ENCODE measurements around the gene VSIG4. TPM values are rescaled to one million over a fixed set of nuclear protein-coding genes. Genes with fewer than 3 reads are reported as not detected.
A peak's percentile ranks its signal among the peaks of the same experiment; 100 is the strongest.

VSIG4 gene
- total and polyA plus RNA-seq, 2 donors (not counting 1 experiment from before 2014, with no cell fraction given), result 0.09 TPM; not detected in 1

GRCh38 chrX:66045894-66046293, 6.0 kb upstream of the VSIG4 start:
- no peak for DNase-seq
- intact Hi-C loops (cut with micrococcal nuclease), result loop anchor here (1.0 to 10.0 kb wide), 3 partner anchors 31 to 348 kb away; no protein-coding TSS in a partner anchor
- POLR2A ChIA-PET, result interaction anchor here (0.6 to 1.6 kb wide), 3 partner anchors 29 to 310 kb away, joined by 4 to 6 read pairs (median 4); no protein-coding TSS in a partner anchor

GRCh38 chrX:66043584-66043983, 3.7 kb upstream of the VSIG4 start:
- POLR2A ChIA-PET, result no interaction called here

More at GRCh38 chrX:66045894-66046293, 6.0 kb upstream of the VSIG4 start:
- no peaks in the 10 kb centered on the region for H3K9me3 ChIP-seq (ENCODE audit: control extremely low read depth in 1 of 3, control insufficient read depth in 2 of 3, insufficient read depth in 1 of 3, low read length in 2 of 3)
- peak overlapping the region; percentile 53 for H3K4me3 Mint-ChIP-seq
- peak overlapping the region; percentile 94 for H3K27ac Mint-ChIP-seq
- H3K36me3 ChIP-seq (replicated peaks in 1 of 2; ENCODE audit: control extremely low read depth in 1 of 2, control insufficient read depth in 1 of 2, extremely low read depth in 1 of 2, insufficient read depth in 2 of 2, low read length in 1 of 2), result no peaks in the 10 kb centered on the region
- CTCF ChIA-PET, result interaction anchor here (1.0 to 1.8 kb wide), 7 partner anchors 16 to 64 kb away, joined by 3 to 12 read pairs (median 4); no protein-coding TSS in a partner anchor
- no peak overlapping the region for H3K4me3 ChIP-seq (ENCODE audit: control extremely low read depth in 1 of 5, extremely low read depth in 1 of 5, insufficient read depth in 1 of 5, low read depth in 2 of 5, low read length in 4 of 5)
- no peaks in the 10 kb centered on the region for H4K20me1 ChIP-seq (ENCODE audit: control insufficient read depth, insufficient read depth, low read length, poor library complexity, severe bottlenecking)
- H3K79me2 ChIP-seq (ENCODE audit: control insufficient read depth, insufficient read depth, low read length), result no peaks in the 10 kb centered on the region
- H3K4me2 ChIP-seq (replicated peaks; ENCODE audit: low read depth, low read length, poor library complexity, severe bottlenecking), result peak overlapping the region; percentile 61
- TF ChIP-seq CTCF (IDR thresholded peaks at IDR 0.05), result no peak
- TF ChIP-seq EZH2 (IDR thresholded peaks at IDR 0.05; ENCODE audit: borderline replicate concordance, insufficient read depth, low read depth, low read length, poor library complexity, severe bottlenecking), result no peak
- H3K27me3 Mint-ChIP-seq, result no peaks in the 10 kb centered on the region
- peak overlapping the region; percentile 62 to 75 for H3K27ac ChIP-seq (ENCODE audit: low read length in 2 of 2)
- no peak for ATAC-seq (ENCODE audit: low read depth)
- H3K4me1 Mint-ChIP-seq, result peaks cover 52% of the 10 kb centered on the region
- H3K9me3 Mint-ChIP-seq (ENCODE audit: insufficient read depth), result no peaks in the 10 kb centered on the region
- H2AFZ ChIP-seq (ENCODE audit: insufficient read depth, low read depth, low read length, poor library complexity, severe bottlenecking), result peak overlapping the region; percentile 23
- peaks cover 41 to 43% of the 10 kb centered on the region in 2 donors for H3K4me1 ChIP-seq (ENCODE audit: control insufficient read depth in 2 of 2, insufficient read depth in 2 of 2, low read length in 2 of 2)
- no peaks in the 10 kb centered on the region for H3K27me3 ChIP-seq (replicated peaks in 1 of 4; ENCODE audit: control extremely low read depth in 1 of 4, control insufficient read depth in 3 of 4, insufficient read depth in 4 of 4, low read length in 3 of 4)
- H3K9ac ChIP-seq (ENCODE audit: low read length), result no peak overlapping the region

More at GRCh38 chrX:66043584-66043983, 3.7 kb upstream of the VSIG4 start:
- Mint-ChIP-seq H3K27ac (no peak overlapping the region), H3K4me1 (peaks cover 38% of the 10 kb centered on the region), H3K27me3 (no peaks in the 10 kb centered on the region), H3K4me3 (no peak overlapping the region), H3K9me3 (ENCODE audit: insufficient read depth) (no peaks in the 10 kb centered on the region)
- no peaks in the 10 kb centered on the region for H4K20me1 ChIP-seq (ENCODE audit: control insufficient read depth, insufficient read depth, low read length, poor library complexity, severe bottlenecking)
- H3K27ac ChIP-seq (ENCODE audit: low read length in 2 of 2), result no peak overlapping the region
- H3K4me3 ChIP-seq (ENCODE audit: control extremely low read depth in 1 of 5, extremely low read depth in 1 of 5, insufficient read depth in 1 of 5, low read depth in 2 of 5, low read length in 4 of 5), result no peak overlapping the region
- peaks cover 33 to 35% of the 10 kb centered on the region in 2 donors for H3K4me1 ChIP-seq (ENCODE audit: control insufficient read depth in 2 of 2, insufficient read depth in 2 of 2, low read length in 2 of 2)
- H3K36me3 ChIP-seq (replicated peaks in 1 of 2; ENCODE audit: control extremely low read depth in 1 of 2, control insufficient read depth in 1 of 2, extremely low read depth in 1 of 2, insufficient read depth in 2 of 2, low read length in 1 of 2), result no peaks in the 10 kb centered on the region
- no peaks in the 10 kb centered on the region for H3K79me2 ChIP-seq (ENCODE audit: control insufficient read depth, insufficient read depth, low read length)
- no peaks in the 10 kb centered on the region for H3K27me3 ChIP-seq (replicated peaks in 1 of 4; ENCODE audit: control extremely low read depth in 1 of 4, control insufficient read depth in 3 of 4, insufficient read depth in 4 of 4, low read length in 3 of 4)
- CTCF ChIA-PET, result no interaction called here
- WGBS (ENCODE audit: insufficient coverage), result no CpG with 5 or more reads among the region's 3 CpGs
- H3K9me3 ChIP-seq (ENCODE audit: control extremely low read depth in 1 of 3, control insufficient read depth in 2 of 3, insufficient read depth in 1 of 3, low read length in 2 of 3), result no peaks in the 10 kb centered on the region
- H3K9ac ChIP-seq (ENCODE audit: low read length), result no peak overlapping the region
- ATAC-seq (ENCODE audit: low read depth) (no peak), DNase-seq (no peak)
- intact Hi-C loops (cut with micrococcal nuclease), result loop anchor here (10.0 kb wide), 1 partner anchor 49 kb away; no protein-coding TSS in a partner anchor
- TF ChIP-seq EZH2 (IDR thresholded peaks at IDR 0.05; ENCODE audit: borderline replicate concordance, insufficient read depth, low read depth, low read length, poor library complexity, severe bottlenecking), result no peak
- no peak for TF ChIP-seq CTCF (IDR thresholded peaks at IDR 0.05)
- no peak overlapping the region for H2AFZ ChIP-seq (ENCODE audit: insufficient read depth, low read depth, low read length, poor library complexity, severe bottlenecking)
- H3K4me2 ChIP-seq (replicated peaks; ENCODE audit: low read depth, low read length, poor library complexity, severe bottlenecking), result no peak overlapping the region
